ENCODE results near the gene VWC2L. TPM values are rescaled to one million over a fixed set of nuclear protein-coding genes. Genes with fewer than 3 reads are reported as not detected.

The VWC2L gene
- total RNA-seq, 2 experiments from 2014 or later = not detected

GRCh38 chr2:214504599-214505376, 93.9 kb downstream of the VWC2L start:
- no peak for ATAC-seq
- Mint-ChIP-seq H3K27me3 (peaks cover 6% of the 10 kb centered on the region), H3K27ac (no peak overlapping the region), H3K36me3 (ENCODE audit: low read depth) (no peaks in the 10 kb centered on the region), H3K4me3 (no peak overlapping the region), H3K4me1 (no peaks in the 10 kb centered on the region), H3K9me3 (ENCODE audit: low read depth) (peaks cover 3% of the 10 kb centered on the region)
- ChIA-PET POLR2A (no interaction called here), CTCF (no interaction called here)
- intact Hi-C loops (cut with DNase I, micrococcal nuclease) = no loop called here
- no peak for DNase-seq

- intact Hi-C loops (cut with DNase I, micrococcal nuclease) = no loop called here
- DNase-seq = no peak
- ChIA-PET POLR2A (no interaction called here), CTCF (no interaction called here)
- no peaks in the 10 kb centered on the region for H3K36me3 Mint-ChIP-seq (ENCODE audit: low read depth)
- no peak for ATAC-seq
- peaks cover 3% of the 10 kb centered on the region for H3K9me3 Mint-ChIP-seq (ENCODE audit: low read depth)
- peaks cover 6% of the 10 kb centered on the region for H3K27me3 Mint-ChIP-seq
- no peak overlapping the region for H3K4me3 Mint-ChIP-seq
- H3K4me1 Mint-ChIP-seq = no peaks in the 10 kb centered on the region
- H3K27ac Mint-ChIP-seq = no peak overlapping the region
Observed at GRCh38 chr2:214507032-214507431, 96.2 kb downstream of the VWC2L start.

- intact Hi-C loops (cut with DNase I, micrococcal nuclease) = no loop called here
- ChIA-PET POLR2A (no interaction called here), CTCF (no interaction called here)
- Mint-ChIP-seq H3K4me1 (no peaks in the 10 kb centered on the region), H3K4me3 (no peak overlapping the region), H3K36me3 (ENCODE audit: low read depth) (no peaks in the 10 kb centered on the region), H3K27me3 (no peaks in the 10 kb centered on the region), H3K27ac (no peak overlapping the region), H3K9me3 (ENCODE audit: low read depth) (no peaks in the 10 kb centered on the region)
- no peak for ATAC-seq
- DNase-seq = no peak
Observed at GRCh38 chr2:214514704-214515103, 103.8 kb downstream of the VWC2L start.

- no peak for ATAC-seq
- DNase-seq = no peak
- no peaks in the 10 kb centered on the region for H3K9me3 Mint-ChIP-seq (ENCODE audit: low read depth)
- no peaks in the 10 kb centered on the region for H3K4me1 Mint-ChIP-seq
- no peaks in the 10 kb centered on the region for H3K27me3 Mint-ChIP-seq
- ChIA-PET POLR2A (no interaction called here), CTCF (no interaction called here)
- no peaks in the 10 kb centered on the region for H3K36me3 Mint-ChIP-seq (ENCODE audit: low read depth)
- intact Hi-C loops (cut with DNase I, micrococcal nuclease) = no loop called here
- no peak overlapping the region for H3K4me3 Mint-ChIP-seq
- H3K27ac Mint-ChIP-seq = no peak overlapping the region
Observed at GRCh38 chr2:214515111-214515510, 104.3 kb downstream of the VWC2L start.

GRCh38 chr2:214519258-214519818, 108.5 kb downstream of the VWC2L start:
- H3K27ac Mint-ChIP-seq = no peak overlapping the region
- no peaks in the 10 kb centered on the region for H3K9me3 Mint-ChIP-seq (ENCODE audit: low read depth)
- DNase-seq (no peak), ATAC-seq (no peak)
- no peaks in the 10 kb centered on the region for H3K4me1 Mint-ChIP-seq
- POLR2A ChIA-PET = no interaction called here
- H3K27me3 Mint-ChIP-seq = no peaks in the 10 kb centered on the region
- no peak overlapping the region for H3K4me3 Mint-ChIP-seq
- H3K36me3 Mint-ChIP-seq (ENCODE audit: low read depth) = no peaks in the 10 kb centered on the region
- intact Hi-C loops (cut with DNase I, micrococcal nuclease) = no loop called here
- CTCF ChIA-PET = no interaction called here

GRCh38 chr2:214529021-214529420, 118.2 kb downstream of the VWC2L start:
- Mint-ChIP-seq H3K4me1 (no peaks in the 10 kb centered on the region), H3K36me3 (ENCODE audit: low read depth) (no peaks in the 10 kb centered on the region), H3K4me3 (no peak overlapping the region), H3K9me3 (ENCODE audit: low read depth) (no peaks in the 10 kb centered on the region), H3K27me3 (peaks cover 2% of the 10 kb centered on the region), H3K27ac (no peak overlapping the region)
- DNase-seq (no peak), ATAC-seq (no peak)
- intact Hi-C loops (cut with DNase I, micrococcal nuclease) = no loop called here
- ChIA-PET POLR2A (no interaction called here), CTCF (no interaction called here)

- Mint-ChIP-seq H3K9me3 (ENCODE audit: low read depth) (no peaks in the 10 kb centered on the region), H3K4me1 (no peaks in the 10 kb centered on the region), H3K27ac (no peak overlapping the region), H3K36me3 (ENCODE audit: low read depth) (no peaks in the 10 kb centered on the region), H3K4me3 (no peak overlapping the region), H3K27me3 (peaks cover 2% of the 10 kb centered on the region)
- ChIA-PET POLR2A (no interaction called here), CTCF (no interaction called here)
- intact Hi-C loops (cut with DNase I, micrococcal nuclease) = no loop called here
- ATAC-seq = no peak
- no peak for DNase-seq
Observed at GRCh38 chr2:214529514-214529913, 118.7 kb downstream of the VWC2L start.

GRCh38 chr2:214533541-214533940, 122.7 kb downstream of the VWC2L start:
- ChIA-PET CTCF (interaction anchor here (0.5 kb wide), 1 partner anchor 295 kb away, joined by 3 read pairs; no protein-coding TSS in a partner anchor), POLR2A (no interaction called here)
- Mint-ChIP-seq H3K4me3 (no peak overlapping the region), H3K27ac (no peak overlapping the region), H3K27me3 (peaks cover 2% of the 10 kb centered on the region), H3K36me3 (ENCODE audit: low read depth) (no peaks in the 10 kb centered on the region), H3K9me3 (ENCODE audit: low read depth) (no peaks in the 10 kb centered on the region), H3K4me1 (no peaks in the 10 kb centered on the region)
- intact Hi-C loops (cut with DNase I, micrococcal nuclease) = no loop called here
- DNase-seq (no peak), ATAC-seq (no peak)

- Mint-ChIP-seq H3K27ac (no peak overlapping the region), H3K4me3 (no peak overlapping the region), H3K36me3 (ENCODE audit: low read depth) (no peaks in the 10 kb centered on the region), H3K9me3 (ENCODE audit: low read depth) (no peaks in the 10 kb centered on the region), H3K4me1 (no peaks in the 10 kb centered on the region), H3K27me3 (no peaks in the 10 kb centered on the region)
- DNase-seq (no peak), ATAC-seq (no peak)
- CTCF ChIA-PET = interaction anchor here (0.5 to 0.6 kb wide), 2 partner anchors 38 to 1058 kb away, joined by 3 read pairs; no protein-coding TSS in a partner anchor
- POLR2A ChIA-PET = no interaction called here
- intact Hi-C loops (cut with DNase I, micrococcal nuclease) = no loop called here
Observed at GRCh38 chr2:214536625-214537024, 125.8 kb downstream of the VWC2L start.

- no peaks in the 10 kb centered on the region for H3K36me3 Mint-ChIP-seq (ENCODE audit: low read depth)
- POLR2A ChIA-PET = no interaction called here
- ATAC-seq = no peak
- CTCF ChIA-PET = no interaction called here
- no peak overlapping the region for H3K4me3 Mint-ChIP-seq
- H3K4me1 Mint-ChIP-seq = no peaks in the 10 kb centered on the region
- intact Hi-C loops (cut with DNase I, micrococcal nuclease) = no loop called here
- no peak for DNase-seq
- H3K27me3 Mint-ChIP-seq = no peaks in the 10 kb centered on the region
- no peak overlapping the region for H3K27ac Mint-ChIP-seq
- no peaks in the 10 kb centered on the region for H3K9me3 Mint-ChIP-seq (ENCODE audit: low read depth)
Observed at GRCh38 chr2:214537929-214538328, 127.1 kb downstream of the VWC2L start.

GRCh38 chr2:214542295-214542694, 131.4 kb downstream of the VWC2L start:
- no peak overlapping the region for H3K4me3 Mint-ChIP-seq
- DNase-seq (no peak), ATAC-seq (no peak)
- H3K9me3 Mint-ChIP-seq (ENCODE audit: low read depth) = no peaks in the 10 kb centered on the region
- peaks cover 3% of the 10 kb centered on the region for H3K27me3 Mint-ChIP-seq
- H3K36me3 Mint-ChIP-seq (ENCODE audit: low read depth) = no peaks in the 10 kb centered on the region
- ChIA-PET POLR2A (no interaction called here), CTCF (interaction anchor here (0.6 to 0.9 kb wide), 2 partner anchors 15 to 115 kb away, joined by 3 to 4 read pairs; no protein-coding TSS in a partner anchor)
- H3K27ac Mint-ChIP-seq = no peak overlapping the region
- intact Hi-C loops (cut with DNase I, micrococcal nuclease) = no loop called here
- no peaks in the 10 kb centered on the region for H3K4me1 Mint-ChIP-seq

- POLR2A ChIA-PET = no interaction called here
- Mint-ChIP-seq H3K27me3 (peaks cover 3% of the 10 kb centered on the region), H3K4me3 (no peak overlapping the region), H3K4me1 (no peaks in the 10 kb centered on the region), H3K36me3 (ENCODE audit: low read depth) (no peaks in the 10 kb centered on the region), H3K9me3 (ENCODE audit: low read depth) (no peaks in the 10 kb centered on the region), H3K27ac (no peak overlapping the region)
- intact Hi-C loops (cut with DNase I, micrococcal nuclease) = no loop called here
- CTCF ChIA-PET = interaction anchor here (0.6 to 0.9 kb wide), 2 partner anchors 15 to 114 kb away, joined by 3 to 4 read pairs; no protein-coding TSS in a partner anchor
- no peak for DNase-seq
- ATAC-seq = no peak
Observed at GRCh38 chr2:214542866-214543265, 132.0 kb downstream of the VWC2L start.
